ENCODE measurements around the gene SLC5A8. TPM values are rescaled to one million over a fixed set of nuclear protein-coding genes. Genes with fewer than 3 reads are reported as not detected.
"Not testable (repeated sequence)": the region's sequence is repeated elsewhere in the genome, so short reads cannot be mapped to it uniquely, and the experiment has no call there.

The SLC5A8 gene
- total RNA-seq, 1 donor from 2014 or later = not detected

DNA sequence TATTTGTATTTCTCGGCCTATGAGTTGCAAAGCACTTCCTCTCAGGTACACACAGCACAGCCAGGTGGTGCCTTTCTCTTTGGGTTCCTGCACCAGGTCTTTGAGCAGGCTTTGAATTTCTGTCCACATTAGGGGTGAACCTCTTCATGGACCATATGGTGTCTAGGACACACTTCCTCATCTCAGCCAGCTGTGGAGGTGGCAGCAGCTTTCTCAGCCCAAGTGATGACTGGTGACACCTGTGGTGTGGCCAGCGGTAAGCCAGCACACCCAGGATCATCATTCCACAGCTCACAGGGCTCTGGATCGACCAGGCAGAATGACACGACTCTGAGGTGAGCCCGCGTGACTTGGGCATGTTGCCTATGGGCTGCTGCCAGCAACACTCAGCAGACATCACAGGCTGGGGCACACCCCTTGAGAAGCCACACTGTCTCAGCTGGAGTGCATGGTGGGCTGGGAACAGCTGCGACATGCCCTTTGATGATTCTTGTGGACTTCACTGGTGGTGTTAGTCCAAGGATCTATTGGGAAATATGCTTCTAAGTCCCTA, 36.8 kb downstream of the SLC5A8 start:
- no peak for DNase-seq (ENCODE audit: low read depth)
- H3K4me3 ChIP-seq (ENCODE audit: low read depth, low read length) = no peak overlapping the region
- TF ChIP-seq CTCF (conservative IDR thresholded peaks at IDR 0.05; ENCODE audit: low read depth, low read length) = no peak

GRCh38 chr12:101172316-101172715, 37.7 kb downstream of the SLC5A8 start:
- peak; percentile 60 for TF ChIP-seq CTCF (conservative IDR thresholded peaks at IDR 0.05; ENCODE audit: low read depth, low read length)
- DNase-seq (ENCODE audit: low read depth) = no peak

GRCh38 chr12:101168001-101168400, 42.0 kb downstream of the SLC5A8 start:
- DNase-seq (ENCODE audit: low read depth) = no peak
- no peak for TF ChIP-seq CTCF (conservative IDR thresholded peaks at IDR 0.05; ENCODE audit: low read depth, low read length)
- no peak overlapping the region for H3K4me3 ChIP-seq (ENCODE audit: low read depth, low read length)

More at GRCh38 chr12:101172316-101172715, 37.7 kb downstream of the SLC5A8 start:
- no peak overlapping the region for H3K4me3 ChIP-seq (ENCODE audit: low read depth, low read length)

GRCh38 chr12:101166866-101167265, 43.2 kb downstream of the SLC5A8 start:
- H3K4me3 ChIP-seq (ENCODE audit: low read depth, low read length) = no peak overlapping the region
- TF ChIP-seq CTCF (conservative IDR thresholded peaks at IDR 0.05; ENCODE audit: low read depth, low read length) = no peak
- DNase-seq (ENCODE audit: low read depth) = no peak

DNA sequence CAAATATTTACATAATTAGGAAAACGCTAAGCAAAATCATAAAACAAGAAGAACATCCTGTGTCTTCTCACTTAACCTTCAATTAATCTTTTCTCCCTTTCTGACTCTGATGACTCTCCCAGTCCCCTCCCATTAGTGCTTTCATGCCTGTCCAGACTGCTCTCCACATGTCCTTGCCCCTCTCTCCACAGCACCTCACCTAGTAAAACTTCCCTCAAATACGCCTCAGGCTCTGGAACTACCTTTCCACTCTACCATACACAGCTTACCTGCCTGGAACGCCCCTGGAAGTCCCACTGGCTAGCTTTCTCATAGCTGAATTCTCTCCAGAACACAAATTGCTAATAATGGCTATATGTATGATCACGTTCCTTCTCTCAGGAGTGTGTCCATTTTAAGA, 44.7 kb downstream of the SLC5A8 start:
- no peak for TF ChIP-seq CTCF (conservative IDR thresholded peaks at IDR 0.05; ENCODE audit: low read depth, low read length)
- H3K4me3 ChIP-seq (ENCODE audit: low read depth, low read length) = no peak overlapping the region
- DNase-seq (ENCODE audit: low read depth) = no peak

- not testable (repeated sequence) for H3K4me3 ChIP-seq (ENCODE audit: low read depth, low read length); DNase-seq (ENCODE audit: low read depth)
Measured at GRCh38 chr12:101145777-101146431, 64.1 kb downstream of the SLC5A8 start.

- peak; percentile 1 for DNase-seq (ENCODE audit: low read depth)
- no peak for TF ChIP-seq CTCF (conservative IDR thresholded peaks at IDR 0.05; ENCODE audit: low read depth, low read length)
- H3K4me3 ChIP-seq (ENCODE audit: low read depth, low read length) = no peak overlapping the region
Measured at GRCh38 chr12:101127521-101128219, 82.4 kb downstream of the SLC5A8 start.
